ENCODE data around the gene HERC2.
"Not testable (repeated sequence)": the region's sequence is repeated elsewhere in the genome, so short reads cannot be mapped to it uniquely, and the experiment has no call there.

The HERC2 gene, protein sequence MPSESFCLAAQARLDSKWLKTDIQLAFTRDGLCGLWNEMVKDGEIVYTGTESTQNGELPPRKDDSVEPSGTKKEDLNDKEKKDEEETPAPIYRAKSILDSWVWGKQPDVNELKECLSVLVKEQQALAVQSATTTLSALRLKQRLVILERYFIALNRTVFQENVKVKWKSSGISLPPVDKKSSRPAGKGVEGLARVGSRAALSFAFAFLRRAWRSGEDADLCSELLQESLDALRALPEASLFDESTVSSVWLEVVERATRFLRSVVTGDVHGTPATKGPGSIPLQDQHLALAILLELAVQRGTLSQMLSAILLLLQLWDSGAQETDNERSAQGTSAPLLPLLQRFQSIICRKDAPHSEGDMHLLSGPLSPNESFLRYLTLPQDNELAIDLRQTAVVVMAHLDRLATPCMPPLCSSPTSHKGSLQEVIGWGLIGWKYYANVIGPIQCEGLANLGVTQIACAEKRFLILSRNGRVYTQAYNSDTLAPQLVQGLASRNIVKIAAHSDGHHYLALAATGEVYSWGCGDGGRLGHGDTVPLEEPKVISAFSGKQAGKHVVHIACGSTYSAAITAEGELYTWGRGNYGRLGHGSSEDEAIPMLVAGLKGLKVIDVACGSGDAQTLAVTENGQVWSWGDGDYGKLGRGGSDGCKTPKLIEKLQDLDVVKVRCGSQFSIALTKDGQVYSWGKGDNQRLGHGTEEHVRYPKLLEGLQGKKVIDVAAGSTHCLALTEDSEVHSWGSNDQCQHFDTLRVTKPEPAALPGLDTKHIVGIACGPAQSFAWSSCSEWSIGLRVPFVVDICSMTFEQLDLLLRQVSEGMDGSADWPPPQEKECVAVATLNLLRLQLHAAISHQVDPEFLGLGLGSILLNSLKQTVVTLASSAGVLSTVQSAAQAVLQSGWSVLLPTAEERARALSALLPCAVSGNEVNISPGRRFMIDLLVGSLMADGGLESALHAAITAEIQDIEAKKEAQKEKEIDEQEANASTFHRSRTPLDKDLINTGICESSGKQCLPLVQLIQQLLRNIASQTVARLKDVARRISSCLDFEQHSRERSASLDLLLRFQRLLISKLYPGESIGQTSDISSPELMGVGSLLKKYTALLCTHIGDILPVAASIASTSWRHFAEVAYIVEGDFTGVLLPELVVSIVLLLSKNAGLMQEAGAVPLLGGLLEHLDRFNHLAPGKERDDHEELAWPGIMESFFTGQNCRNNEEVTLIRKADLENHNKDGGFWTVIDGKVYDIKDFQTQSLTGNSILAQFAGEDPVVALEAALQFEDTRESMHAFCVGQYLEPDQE (N-terminal part only)

GRCh38 chr15:28322129-28322588 is at the start of gene HERC2:
Gene HERC2, minus strand, starts transcription at chr15:28322179. Its CDS starts 746 bp downstream, at chr15:28321433.
- DNase-seq, result not testable (repeated sequence)

- DNase-seq, result not testable (repeated sequence)
These were observed 43.5 kb upstream of the HERC2 start for GRCh38 chr15:28365502-28365901.

DNA sequence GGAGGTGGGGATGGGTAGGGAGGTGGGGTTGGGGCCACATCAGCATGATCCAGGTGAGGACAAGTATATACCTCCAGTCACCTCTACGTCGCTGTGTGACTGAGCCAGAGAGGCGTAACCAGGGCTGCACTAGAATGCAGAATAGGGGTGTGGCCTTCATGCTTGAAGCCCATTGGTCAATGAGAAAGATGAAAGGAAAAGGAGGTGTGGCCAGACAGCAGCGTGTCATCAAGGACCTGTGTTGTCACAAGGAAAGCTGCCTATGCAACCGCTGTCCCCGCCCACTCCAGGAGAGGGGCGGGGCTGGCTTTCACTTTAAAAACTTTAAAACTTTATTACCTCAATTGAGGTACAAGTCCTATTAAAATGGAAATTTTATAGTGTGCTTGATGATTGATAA is 36.0 kb upstream of the HERC2 start, which contains the start of gene GOLGA6L24:
GOLGA6L24 (minus strand) TSS at position 101 of the 400 bp plus-strand sequence; CDS start at position 40, 61 bp downstream.
- DNase-seq, result not testable (repeated sequence)

DNA sequence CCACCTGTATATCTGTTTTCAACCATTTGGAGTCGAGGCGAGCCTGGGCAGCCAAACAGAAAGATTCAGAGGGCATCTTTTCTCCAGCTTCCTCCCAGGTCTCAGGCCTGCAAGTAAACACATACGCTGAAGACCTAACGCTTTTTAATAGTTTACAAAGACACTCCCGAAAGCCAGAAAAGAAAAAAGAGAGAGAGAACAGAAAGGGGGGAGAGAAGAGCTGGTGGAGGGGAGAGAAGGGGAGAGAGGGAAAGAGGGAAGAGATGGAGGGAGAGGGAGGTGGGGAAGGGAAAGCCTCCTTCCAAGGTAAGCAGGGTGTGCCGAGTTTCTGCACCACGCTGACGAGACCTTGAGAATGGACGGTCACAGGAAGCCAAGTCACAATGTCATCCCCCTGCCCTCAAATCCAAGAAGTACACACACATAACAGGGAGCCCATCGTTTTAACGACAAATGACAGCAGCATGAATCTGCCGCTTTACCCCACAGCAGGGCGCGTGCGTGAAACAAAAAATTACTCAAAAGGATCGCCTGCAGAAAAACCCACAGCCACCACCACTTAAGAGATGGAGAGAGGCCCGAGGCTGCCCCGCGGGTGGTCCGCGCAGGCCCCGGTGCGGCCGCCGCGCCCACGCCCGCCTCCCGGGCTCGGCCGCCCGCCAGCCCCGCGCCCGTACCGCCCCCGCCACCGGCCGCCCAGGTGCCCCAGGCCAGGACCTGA is 461 bp downstream of the HERC2 start:
- DNase-seq, result peak; percentile 23

- not testable (repeated sequence) for DNase-seq
These were observed 2.3 kb downstream of the HERC2 start for GRCh38 chr15:28319725-28320124.

- not testable (repeated sequence) for DNase-seq
These were observed 3.2 kb downstream of the HERC2 start for GRCh38 chr15:28318828-28319227.

GRCh38 chr15:28318122-28318521 is 3.9 kb downstream of the HERC2 start:
- not testable (repeated sequence) for DNase-seq

DNA sequence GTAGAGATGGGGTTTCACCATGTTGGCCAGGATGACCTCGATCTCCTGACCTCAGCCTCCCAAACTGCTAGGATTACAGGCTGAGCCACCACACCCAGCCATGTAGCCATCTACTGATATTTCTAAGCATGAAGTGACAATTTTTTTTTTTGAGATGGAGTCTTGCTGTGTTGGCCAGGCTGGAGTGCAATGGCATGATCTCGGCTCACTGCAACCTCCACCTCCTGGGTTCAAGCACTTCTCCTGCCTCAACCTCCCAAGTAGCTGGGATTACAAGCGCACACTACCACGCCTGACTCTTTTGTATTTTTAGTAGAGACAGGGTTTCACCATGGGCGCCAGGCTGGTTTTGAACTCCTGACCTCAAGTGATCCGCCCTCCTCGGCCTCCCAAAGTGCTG is 5.0 kb downstream of the HERC2 start:
- not testable (repeated sequence) for DNase-seq

DNA sequence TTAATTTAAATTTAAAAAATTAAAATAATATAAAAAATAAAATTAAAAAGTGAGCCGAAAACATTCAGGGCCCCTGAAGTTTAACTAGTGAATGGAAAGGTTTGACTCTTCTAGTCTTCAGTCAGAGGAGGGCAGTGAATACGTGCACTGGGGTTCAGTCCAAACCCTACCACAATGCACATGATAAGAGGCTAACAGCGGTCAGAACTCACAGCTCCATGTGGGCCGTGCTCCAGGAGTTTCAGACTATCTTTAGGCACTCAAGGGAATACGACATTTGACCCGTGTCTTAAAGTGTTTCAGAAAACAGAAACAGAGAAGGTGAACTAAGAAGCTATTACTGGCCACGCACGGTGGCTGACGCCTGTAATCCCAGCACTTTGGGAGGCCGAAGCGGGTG is 11.5 kb downstream of the HERC2 start:
- DNase-seq, result not testable (repeated sequence)

- not testable (repeated sequence) for DNase-seq
These were observed 13.3 kb downstream of the HERC2 start for GRCh38 chr15:28308718-28309117.

- not testable (repeated sequence) for DNase-seq
These were observed 16.3 kb downstream of the HERC2 start for GRCh38 chr15:28305700-28306099.

DNA sequence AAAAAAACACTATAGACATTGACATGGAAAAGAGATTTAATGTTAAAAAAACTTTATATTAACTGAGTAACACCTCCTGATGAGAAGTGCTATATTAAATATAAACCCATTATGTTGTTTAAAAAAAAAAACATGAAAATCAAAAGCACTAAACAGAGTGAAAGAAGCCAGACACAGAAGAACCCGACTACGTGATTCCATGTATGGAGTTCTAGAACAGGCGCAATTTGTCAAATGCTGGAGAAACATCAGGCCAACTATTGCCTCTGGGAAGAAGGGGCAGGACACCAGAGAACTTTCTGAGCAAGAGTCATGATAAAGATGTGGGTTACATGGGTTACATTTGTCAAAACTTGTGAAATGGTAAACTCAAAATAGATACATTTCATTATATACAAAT is 24.5 kb downstream of the HERC2 start:
- DNase-seq, result not testable (repeated sequence)

DNA sequence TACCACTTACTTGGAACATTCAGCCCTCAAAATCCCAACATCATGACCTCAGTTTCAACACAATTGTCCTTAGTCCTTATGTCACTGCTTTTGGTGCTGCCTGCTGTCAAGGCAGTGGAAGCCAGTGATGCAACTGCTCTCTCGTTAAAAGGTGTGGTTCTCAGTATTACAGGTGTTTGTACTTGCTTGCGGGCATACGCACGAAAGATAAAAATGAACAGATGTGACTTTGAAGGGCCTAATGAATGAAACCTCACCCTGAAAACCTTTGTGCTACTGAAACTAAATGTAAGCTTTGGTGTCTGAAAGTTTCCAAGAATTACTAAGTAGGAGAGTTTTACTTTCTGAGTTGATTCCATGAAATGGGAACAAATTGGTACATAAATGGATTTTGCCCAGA is 25.2 kb downstream of the HERC2 start:
- not testable (repeated sequence) for DNase-seq

DNA sequence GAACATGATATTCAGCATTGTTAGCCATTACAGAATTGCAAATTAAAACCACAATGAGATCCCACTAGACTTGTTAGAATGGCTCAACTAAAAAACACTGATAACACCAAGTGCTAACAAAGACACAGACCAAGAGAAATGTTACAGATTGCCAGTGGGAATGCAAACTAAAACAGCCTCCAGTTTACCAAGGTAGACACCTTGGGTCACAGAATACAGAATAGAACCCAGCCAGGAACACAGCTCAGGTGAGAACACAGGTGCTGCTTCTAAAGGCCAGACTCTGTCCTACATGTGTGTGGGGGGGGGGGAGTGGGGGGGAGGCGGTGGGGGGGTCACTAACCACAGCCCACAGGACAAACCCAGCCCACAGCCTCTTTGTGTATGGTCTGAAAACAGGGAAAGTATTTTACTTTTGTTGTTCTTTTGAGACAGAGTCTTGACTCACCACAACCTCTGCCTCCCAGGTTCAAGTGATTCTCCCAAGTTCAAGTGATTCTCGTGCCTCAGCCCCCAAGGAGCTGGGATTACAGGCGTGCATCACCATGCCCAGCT is 26.9 kb downstream of the HERC2 start:
- DNase-seq, result not testable (repeated sequence)

GRCh38 chr15:28294560-28294959 is 27.4 kb downstream of the HERC2 start:
- not testable (repeated sequence) for DNase-seq

- DNase-seq, result no peak
These were observed 32.1 kb downstream of the HERC2 start for GRCh38 chr15:28289694-28290463.

DNA sequence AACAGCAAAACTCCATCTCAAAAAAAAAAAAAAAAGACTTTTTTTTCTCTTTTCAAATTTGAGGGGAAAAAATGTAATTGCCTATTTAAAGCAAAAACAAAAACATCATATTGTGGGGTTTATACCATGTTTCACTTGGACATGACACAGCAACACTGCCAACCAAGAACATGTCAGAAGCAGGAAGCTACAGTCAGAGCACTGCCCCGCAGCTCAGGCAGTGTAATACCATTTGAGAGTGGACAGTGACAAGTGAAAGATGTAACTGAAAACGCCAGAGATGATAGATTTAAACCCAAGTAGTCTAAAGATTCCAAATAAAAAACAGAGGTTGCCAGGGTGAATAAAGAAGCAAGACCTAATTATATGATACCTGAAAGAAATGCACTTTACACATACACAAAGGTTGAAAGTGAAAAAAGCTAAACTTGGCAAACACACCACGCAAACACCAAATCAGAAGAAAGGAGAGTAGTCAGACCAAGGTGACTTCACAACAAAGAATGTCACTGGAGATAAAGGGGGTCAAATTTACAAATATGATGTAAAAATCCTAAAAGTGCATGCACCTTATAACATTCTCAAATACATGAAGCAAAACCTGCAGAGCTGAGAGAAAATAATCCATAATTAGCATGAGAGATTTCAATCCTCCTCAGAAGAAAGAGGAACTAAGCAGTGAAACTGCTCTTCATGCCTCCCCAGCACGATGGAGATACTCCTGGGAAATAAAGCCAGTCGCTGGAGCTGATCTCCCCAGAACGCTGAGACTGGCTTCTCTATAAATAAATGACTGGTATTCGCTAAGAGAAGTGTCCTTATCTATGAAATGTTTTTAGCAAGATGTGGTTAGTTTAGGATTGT is 32.9 kb downstream of the HERC2 start:
- DNase-seq, result not testable (repeated sequence)

DNA sequence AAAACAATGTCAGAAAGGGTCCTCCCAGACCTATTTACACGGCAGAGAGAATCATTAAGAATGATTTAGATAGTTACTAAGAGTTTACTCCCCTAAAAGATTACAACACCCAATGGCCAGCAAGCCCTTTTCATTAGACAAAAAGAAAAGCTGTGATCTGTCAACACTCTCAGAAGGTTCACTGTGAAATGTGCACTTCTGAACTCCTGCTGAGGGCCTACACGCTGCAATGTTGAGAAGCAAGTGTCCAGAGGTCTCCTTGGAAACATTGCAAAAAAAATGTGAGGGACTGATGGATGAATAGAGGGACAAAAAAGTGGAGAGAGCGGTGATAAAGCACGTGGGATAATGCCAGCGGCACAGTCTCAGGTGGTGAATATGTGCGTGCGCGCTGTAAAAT is 35.3 kb downstream of the HERC2 start:
- DNase-seq, result not testable (repeated sequence)

DNA sequence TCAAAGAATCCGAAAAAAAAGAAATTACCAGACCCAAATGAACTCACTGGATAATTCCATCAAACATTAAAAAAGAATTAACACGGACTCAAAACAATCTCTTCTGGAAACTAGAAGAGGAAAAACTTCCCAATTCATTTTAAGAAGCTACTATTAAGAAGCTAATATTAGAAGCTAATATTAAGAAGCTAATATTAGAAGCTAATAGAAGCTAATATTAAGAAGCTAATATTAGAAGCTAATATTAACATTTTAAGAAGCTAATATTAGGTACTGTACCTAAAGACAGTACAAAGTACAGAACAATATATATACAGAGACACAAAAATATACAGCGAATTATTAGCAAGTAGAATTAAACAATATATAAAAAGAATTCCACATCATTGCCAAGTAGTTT is 35.9 kb downstream of the HERC2 start:
- no peak for DNase-seq

DNA sequence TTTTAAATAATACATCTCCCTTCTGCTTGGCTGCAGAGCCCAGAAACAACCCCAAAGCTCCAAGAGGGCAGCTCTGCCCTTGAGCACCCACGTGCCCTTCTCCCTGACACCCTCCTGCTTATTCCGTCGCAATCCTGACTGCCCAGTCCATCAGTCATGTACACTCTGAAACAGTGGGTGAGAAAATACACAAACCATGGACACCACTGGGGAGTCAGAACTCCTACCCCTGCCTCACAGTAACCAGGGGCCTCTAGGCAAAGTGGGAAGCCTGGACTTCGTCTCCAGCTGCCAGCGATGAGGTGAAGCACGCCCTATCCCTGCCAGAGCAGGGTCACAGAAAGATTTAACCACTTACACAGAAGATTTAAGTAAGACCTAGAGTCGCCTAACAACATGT is 40.1 kb downstream of the HERC2 start:
- no peak for DNase-seq

Measured in CD4-positive, alpha-beta T cell treated with Interleukin-17A for 1 hour (primary cell).